Lower leg skin (tissue), 3 donors: ENCODE data around the gene GIN1.

Experiments used
- POLR2A ChIP-seq, 2 donors: fragments of 450-650 bp; IDR thresholded peaks; one replicate each; pipeline ENCODE4 v1.6.1; 2016 to 2017; ENCODE audit warnings: antibody characterized with exemption in 2 of 2, mild to moderate bottlenecking in 1 of 2, moderate library complexity in 1 of 2
- TF ChIP-seq, protein P1 (sequence below), 3 donors: fragments of 450-650 bp; IDR thresholded peaks; one replicate each; pipeline ENCODE4 v1.5.1; 2016; ENCODE audit warnings: antibody characterized with exemption in 3 of 3, mild to moderate bottlenecking in 3 of 3, moderate library complexity in 2 of 3

DNA sequence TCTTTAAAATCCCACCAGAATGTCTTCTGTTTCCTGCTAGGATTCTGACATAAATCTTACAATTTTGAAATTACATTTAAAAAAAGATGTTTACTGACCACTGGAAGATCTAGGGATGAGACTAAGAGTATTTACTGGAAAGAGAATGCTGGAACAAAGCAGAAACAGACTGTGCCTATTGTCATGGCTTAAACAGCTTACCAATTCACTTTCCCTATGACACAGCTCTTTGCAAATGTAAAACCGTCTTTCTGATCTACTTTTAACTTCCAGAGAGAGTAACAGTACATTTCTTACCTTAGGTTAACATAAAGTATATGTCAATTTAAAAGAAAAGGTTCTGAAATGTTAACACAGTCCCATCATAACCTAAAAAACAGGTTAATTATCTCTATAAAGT lies 10.7 kb downstream of the GIN1 start:
- TF ChIP-seq, protein P1, sequence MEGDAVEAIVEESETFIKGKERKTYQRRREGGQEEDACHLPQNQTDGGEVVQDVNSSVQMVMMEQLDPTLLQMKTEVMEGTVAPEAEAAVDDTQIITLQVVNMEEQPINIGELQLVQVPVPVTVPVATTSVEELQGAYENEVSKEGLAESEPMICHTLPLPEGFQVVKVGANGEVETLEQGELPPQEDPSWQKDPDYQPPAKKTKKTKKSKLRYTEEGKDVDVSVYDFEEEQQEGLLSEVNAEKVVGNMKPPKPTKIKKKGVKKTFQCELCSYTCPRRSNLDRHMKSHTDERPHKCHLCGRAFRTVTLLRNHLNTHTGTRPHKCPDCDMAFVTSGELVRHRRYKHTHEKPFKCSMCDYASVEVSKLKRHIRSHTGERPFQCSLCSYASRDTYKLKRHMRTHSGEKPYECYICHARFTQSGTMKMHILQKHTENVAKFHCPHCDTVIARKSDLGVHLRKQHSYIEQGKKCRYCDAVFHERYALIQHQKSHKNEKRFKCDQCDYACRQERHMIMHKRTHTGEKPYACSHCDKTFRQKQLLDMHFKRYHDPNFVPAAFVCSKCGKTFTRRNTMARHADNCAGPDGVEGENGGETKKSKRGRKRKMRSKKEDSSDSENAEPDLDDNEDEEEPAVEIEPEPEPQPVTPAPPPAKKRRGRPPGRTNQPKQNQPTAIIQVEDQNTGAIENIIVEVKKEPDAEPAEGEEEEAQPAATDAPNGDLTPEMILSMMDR (IDR thresholded peaks at IDR 0.05) = no peak
- no peak for TF ChIP-seq POLR2A (IDR thresholded peaks at IDR 0.05)
